ENCODE data around the gene MUC12.

- TF ChIP-seq CTCF (IDR thresholded peaks at IDR 0.05) (no peak), POLR2A (IDR thresholded peaks at IDR 0.05) (no peak)
Measured at GRCh38 chr7:100946111-100946510, 23.3 kb upstream of the MUC12 start.
